G401.6 (cell line): ENCODE results near the gene PHACTR3.

ENCODE experiments used
- FAIRE-seq: peaks from 2 replicates; lab custom pipeline; 2012; peaks lifted over from hg19 to GRCh38; lab: Jason Lieb, UNC

The PHACTR3 gene

DNA sequence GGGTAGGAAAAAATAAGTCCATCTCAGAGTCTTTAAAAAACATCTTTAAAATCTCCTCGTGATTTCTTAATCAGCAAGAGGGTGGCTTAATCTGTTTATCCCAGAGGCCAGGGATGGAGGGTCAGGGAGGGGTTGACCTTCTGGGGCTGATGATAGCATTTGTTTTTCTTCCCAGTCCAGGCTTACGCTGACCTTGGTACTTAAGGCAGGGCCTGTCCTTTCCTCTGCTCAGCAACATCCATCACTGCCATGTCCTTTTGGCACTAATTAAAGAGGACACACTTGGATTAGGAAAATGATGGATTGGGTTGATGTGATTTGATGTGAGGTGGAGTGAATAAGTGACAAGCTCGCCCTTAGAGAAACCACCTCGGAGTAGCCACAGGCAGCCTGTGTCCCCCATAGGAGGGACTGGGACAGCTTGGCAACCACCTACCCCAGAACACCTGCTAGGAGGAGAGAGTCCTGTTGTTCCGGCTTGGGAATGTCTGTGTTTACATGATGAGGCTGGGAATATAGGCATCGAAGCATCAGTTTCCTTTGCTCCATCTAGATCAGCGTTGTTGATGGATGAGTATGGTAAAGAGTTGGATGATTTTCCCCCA, 44.2 kb downstream of the PHACTR3 start:
- FAIRE-seq = no peak

DNA sequence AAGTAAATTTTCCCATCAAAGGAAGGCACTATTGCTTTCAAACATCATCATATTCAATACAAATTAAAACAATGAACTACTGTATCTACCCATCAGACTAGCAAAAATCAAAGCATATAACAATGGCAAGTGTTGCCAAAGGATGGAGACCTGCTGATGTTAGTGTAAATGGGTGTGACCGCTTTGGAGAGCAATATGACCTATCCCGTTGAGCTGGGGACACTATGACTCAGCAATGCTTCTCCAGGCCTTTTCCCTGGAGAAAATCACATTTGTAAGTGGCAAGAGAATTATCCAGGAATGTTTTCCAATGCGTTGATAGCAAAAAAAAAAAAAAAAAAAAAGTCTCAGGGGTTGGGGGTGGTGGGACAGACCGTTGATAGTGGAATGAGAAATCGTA, 46.1 kb downstream of the PHACTR3 start:
- no peak for FAIRE-seq

DNA sequence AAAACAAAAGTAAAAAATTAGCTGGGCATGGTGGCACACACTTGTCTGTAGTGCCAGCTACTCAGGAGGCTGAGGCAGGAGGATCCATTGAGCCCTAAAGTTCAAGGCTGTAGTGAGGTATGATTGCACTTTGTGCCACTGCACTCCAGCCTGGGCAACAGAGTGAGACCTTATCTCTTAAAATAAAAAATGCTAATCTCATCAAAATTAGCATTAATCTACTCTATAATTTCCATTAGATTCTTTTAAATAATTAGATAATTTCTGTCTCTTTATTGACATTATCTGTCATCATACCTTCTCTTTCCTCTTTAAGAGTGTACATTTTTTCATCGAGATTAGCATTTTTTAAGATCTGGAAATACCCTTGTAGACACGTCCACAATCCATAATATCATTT, 48.0 kb downstream of the PHACTR3 start:
- FAIRE-seq = no peak

DNA sequence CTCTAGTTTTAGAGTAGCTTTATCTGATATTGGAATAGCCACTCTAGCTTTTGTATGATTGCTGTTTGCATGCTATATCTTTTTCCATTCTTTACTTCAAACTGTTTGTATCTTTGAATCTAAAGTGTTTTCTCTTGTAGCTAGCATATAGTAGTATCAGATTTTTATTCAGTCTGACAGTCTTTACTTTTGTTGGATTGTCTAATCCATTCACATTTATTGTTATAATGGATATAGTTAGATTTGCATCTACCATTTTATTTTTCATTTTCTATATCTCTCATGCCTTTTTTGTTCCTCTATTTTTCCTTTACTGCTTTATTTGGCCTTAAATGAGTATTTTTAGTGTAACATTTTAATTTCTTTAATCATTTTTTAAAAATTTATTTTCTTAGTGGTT, 52.1 kb downstream of the PHACTR3 start:
- FAIRE-seq = no peak

DNA sequence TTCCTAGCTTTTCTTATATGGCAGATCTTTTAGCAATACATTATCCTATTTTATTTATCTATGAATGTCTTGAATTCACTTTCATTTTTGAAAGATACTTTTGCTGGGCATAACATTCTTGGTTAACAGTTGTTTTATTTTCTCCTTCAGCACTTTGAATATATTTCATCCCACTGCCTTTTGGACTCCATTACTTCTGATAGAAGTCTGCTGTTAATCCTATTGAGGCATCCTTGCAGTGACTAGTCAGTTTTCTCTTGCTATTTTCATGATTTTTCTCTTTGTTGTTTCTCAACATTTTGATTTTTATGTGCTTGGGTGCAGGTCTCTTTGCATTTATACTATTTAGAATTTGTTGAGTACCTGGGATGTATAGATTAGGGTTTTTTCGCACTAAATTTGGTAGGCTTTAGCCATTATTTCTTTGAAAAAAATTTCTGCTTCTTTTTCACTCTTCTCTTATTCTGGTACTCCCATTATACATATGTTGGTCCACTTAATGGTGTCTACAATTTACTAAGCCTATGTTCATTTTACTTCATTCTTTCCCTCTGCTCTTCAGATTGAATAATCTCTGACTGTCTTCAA, 53.2 kb downstream of the PHACTR3 start:
- FAIRE-seq = no peak

DNA sequence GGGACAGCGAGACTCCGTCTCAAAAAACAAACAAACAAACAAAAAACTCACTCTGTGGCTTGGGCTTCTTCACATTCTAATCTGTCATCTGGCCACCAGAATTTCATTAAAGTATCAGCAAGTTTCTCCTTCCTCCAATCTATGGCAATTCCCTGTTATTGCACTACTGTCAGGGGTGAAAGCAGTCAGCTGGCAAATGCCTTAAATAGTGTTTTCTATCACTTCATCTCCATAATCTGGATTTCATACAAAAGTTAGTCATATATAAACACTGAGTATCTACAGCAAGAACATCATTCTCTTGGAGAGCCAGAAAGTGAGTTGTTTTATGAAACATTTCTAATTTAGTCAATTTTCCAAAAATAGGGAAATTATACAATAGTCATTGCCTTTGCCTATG, 56.1 kb downstream of the PHACTR3 start:
- no peak for FAIRE-seq

DNA sequence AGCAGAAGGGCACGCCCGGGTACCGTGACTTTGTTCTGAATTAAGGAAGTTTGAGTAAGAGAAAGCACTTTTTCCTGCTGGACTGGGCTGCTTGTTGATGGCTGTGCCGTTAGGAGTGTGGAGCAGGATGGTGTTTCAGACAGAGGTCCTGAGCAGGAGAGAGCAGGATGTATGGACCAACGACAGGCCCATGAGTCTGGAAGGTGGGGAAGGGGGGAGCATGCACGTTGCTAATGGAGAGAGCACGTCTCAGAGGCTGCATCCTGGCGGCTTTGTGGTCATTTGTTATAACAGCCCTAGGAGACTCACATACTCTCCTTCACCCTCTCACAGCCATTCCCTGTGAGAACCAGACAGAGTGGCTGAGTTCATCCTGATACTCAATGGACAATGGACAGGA, 56.8 kb downstream of the PHACTR3 start:
- no peak for FAIRE-seq

DNA sequence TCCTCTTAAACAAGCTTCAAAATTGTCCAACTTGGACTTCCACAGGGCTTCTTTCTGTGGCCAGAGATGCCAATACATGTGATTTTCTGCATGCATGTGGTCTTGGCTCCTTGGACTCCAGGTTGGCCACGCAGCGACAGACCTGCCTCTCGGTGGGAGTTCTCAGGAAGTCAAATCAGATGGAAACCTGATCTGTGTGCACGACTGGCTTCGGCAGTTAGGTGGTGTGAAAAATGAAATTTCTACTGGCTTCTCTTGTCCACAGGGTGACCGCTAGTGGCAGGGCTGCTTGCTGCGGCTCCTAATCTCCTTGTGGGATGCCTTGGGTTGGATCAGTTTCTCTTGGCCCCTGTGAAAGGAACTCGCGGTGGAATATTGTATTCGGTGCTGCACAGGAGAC, 57.3 kb downstream of the PHACTR3 start:
- no peak for FAIRE-seq

DNA sequence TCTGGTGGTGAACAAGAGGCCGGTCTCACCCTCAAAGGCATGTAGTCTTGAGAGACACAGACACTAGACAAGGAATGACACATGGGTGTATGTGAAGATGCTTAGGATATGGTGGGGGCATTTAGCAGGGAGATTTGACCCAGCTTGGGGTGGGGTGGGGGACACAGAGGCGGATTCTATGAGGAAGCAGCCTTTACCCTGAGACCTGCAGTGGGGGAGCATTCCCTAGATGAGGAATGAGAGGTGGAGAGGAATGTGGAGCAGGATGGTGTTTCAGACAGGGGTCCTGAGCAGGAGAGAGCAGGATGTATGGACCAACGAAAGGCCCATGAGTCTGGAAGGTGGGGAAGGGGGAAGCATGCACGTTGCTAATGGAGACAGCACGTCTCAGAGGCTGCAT, 57.8 kb downstream of the PHACTR3 start:
- no peak for FAIRE-seq

DNA sequence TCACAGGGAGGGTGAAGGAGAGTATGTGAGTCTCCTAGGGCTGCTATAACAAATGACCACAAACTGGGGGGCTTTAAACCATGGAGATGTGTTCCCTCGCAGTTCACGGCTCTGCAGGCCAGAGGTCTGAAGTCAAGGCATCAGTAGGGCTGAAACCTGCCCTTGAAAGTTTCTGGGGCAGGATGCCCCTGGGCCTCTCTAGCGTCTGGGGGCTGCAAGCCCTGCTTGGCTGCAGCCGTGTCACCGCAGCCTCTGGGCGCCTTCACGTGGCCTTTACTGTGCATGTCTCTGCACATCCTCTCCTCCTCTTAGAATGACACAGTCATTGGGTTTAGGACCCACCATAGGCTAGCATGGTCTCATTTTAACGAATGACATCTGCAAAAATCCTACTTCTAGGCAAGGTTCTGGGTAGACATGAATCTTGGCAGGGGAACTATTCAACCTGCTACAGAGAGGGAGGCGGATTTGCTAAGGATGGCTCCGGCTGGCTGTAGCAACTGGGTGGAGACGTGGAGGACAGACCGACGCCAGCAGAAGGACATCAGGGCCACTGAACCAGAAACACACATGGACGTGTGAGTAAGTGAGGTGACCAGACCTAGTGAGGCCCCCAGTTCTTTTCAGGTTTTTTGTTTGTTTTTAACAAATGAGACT, 58.6 kb downstream of the PHACTR3 start:
- FAIRE-seq = no peak

DNA sequence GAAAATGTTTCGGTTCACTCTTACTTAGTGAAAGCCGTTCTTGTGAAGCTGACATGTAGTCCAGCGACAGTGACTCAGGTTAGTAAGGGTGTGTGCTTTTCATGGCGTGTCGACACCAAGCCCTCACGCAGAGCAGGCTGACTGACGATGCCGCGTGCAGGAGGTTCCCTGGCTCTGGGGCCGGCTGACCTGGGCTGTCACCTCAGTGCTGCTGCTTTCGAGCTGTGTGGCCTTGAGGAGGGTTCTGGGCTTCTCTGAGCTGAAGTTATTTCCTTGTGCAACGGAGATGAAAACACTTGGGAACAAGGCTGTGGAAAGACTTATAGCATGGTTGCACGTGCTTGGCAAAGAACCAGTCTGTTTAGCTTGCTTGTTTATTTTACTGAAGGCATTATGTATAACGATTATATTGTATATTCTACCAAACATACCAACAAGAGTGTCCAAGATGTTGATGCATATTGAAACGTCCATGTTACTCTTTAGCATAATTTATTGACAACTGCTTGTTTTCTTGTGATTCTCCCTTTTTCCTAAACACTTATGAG, 59.2 kb downstream of the PHACTR3 start:
- no peak for FAIRE-seq

DNA sequence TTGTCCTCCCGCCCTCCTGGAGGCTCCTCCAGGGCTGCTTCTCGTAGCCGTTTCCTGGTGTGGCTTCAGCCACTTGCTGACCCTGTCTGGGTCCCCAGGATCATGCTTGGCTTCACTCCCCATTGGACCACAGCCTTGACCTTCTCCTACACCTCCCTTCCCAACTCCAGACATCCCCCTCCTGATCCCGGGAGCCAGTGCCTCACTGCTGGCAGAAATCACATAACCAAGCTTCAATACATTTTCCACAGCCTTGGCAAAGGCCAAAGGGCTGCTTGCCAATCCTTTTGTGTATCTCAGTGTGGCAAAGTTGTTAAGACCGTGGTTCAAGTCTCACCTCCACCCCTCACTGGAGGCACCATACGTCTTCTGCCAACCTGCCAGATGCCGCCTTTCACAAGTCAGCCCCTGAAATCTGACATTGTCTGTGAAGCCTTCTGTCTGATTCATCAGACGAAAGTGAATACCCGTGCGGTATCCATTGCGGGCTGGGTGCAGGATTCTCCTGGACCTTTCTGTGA, 60.1 kb downstream of the PHACTR3 start:
- FAIRE-seq = no peak

DNA sequence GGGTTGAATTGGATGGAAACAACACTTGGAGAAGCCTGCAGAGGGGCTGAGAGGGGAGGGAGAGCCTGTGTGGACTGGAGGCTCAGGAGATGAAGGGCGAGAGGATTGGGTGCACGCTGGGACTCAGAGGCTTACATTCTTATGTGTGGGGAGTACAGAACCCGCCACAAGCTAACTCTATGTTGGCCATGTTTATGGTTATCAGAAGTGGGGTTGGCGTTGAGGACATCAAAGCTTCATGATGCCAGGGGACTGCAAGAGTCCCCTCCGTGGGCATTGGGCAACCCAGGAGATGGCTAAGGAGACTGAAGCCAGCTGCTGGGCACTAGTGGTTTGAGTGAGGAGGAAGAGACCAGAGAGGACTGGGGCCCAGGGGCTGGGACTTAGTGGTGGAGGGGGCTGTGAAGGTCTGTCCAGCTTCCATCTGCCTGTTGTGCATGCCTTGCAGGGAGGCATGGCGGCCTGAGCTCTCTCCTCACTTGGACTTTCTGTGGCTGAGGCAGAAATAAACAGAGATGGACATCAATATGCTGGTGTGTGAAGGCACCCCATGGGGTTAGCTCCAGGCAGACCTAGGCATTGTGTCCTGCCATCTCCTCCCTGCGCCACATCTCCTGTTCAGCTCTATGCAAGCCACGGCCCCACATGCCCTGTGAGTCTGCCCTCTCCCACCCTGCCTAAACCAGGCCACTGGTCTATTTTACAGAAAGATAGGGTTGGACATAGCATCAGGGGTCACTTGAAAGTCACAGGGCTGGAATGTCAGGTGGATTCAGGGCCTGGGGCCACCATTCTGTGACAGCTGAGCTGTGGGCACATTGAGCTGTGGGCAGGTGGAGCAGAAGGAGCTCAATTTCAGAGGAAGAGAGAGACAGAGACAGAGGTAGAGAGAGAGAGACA, 61.6 kb downstream of the PHACTR3 start:
- no peak for FAIRE-seq

DNA sequence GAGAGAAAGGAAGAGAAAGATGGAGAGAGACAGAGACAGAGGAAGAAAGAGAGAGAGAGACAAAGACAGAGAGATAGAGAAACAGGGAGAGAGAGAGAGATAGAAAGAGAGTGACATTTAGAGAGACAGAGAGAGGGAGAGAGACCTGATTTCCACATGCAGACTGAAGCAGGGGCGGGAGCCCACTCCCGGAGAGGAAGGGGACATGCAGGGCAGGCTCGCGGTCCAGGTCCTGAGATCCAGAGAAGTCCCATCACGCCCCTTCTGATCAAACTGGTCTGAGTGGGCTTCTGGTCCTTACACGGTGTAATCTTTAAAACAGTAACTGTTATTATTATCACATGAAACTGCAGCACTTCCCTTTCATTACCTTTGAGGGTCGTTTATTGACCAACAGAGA, 62.2 kb downstream of the PHACTR3 start:
- FAIRE-seq = no peak

DNA sequence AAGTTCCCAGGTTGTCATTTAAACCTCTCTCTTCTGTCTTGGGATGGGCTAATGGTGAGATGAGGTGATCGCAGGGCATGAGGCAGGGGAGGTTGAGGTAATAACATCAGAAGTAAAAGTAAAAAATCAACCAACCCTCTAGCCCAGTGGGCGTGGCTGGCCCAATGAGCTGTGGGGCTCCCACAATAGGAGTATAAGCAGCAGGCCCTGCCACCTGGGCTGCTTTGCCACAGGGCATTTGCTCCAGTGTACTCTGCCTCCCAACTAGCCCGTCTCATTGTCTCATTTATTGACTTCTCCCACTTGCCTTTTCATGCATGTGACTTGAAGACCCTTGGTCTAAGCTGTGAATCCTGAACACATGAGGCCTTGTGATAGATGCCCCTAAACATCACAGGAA, 62.8 kb downstream of the PHACTR3 start:
- no peak for FAIRE-seq

DNA sequence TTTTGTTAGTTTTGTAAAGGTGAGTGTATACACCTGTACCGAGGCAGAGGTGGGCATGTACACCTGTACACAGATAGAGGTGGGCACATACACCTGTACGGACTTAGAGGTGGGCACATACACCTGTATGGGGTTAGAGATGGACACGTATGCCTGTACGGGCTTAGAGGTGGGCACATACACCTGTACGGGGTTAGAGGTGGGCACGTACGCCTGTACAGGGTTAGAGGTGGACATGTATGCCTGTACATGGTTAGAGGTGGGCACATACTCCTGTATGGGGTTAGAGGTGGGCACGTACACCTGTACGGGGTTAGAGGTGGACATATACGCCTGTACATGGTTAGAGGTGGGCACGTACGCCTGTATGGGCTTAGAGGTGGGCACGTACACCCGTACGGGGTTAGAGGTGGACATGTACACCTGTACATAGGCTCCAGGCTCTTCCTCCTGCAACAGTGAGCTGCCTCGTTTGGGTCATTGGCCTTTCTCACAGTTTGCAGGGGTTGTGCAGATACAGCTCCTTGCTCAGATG, 63.7 kb downstream of the PHACTR3 start:
- FAIRE-seq = no peak

DNA sequence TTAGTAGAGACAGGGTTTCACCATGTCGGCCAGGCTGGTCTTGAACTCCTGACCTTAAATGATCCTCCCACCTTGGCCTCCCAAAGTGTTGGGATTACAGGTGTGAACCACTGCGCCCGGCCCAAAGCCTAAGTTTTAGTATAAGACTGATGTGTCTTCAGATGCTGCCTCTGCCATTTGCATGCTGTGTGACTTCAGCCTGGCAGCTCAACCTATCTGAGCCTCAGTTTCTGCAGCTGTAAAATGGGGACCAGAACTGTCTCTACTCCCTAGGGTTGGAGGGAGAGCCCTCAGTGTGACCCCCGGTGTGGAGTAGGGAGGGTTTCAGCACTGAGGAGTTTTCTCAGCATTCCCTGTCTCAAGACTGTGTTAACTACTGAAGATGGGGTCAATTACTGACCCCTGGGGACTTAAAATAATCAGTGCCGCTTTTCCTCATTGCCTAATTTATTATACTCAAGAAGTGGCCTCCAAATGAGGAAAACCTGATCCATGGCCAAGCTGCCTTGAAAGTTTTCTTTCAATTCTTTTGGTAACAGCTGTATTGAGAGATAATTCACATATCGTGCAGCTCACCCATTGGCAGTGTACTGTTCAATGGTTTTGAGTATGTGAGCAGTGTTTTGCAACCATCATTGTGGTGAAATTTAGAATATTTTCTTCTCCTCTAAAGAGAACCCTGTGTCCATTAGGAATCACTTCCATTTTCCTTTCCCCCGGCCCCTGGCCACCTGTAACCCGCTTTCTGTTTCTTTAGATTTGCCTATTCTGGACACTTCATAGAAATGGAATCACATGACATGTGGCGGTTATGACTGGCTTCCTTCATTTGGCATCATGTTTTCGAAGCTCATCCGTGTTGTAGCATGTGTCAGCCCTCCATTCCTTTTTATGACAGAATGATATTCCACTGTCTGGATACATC, 64.8 kb downstream of the PHACTR3 start:
- no peak for FAIRE-seq

DNA sequence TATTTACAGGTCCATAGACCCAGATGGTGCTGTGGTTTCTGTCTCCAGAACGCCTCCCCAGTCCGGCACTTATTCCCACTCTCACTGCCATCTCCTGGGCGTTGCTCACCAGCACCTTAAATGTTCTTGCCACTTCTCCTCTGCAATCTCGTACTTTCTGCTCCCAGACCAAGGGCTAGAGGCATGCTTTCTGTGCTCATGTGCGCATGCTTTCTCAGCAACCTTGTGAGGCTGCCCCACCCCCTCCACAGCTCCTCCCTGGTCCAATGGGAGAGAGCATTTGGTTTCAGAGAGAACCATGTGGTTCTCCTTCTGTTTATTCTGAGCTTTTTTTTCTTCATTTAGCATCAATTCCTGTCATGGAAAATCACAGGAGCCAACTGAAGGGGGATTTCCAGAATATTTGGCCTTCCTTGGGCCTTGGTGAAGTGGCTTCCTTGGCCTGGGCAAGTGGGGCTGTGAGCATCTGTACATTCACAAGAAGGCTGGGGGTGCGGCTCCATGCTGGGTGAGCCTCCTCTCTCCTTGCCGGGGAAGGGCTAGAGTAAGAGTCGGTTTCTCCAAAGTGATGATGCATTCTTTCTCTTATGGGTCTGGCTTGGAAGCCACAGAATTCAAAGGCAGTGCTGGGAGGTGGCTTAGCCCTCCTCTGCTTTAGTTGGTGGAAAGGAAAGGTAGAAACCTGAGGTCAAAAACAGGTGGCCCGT, 66.6 kb downstream of the PHACTR3 start:
- FAIRE-seq = no peak

DNA sequence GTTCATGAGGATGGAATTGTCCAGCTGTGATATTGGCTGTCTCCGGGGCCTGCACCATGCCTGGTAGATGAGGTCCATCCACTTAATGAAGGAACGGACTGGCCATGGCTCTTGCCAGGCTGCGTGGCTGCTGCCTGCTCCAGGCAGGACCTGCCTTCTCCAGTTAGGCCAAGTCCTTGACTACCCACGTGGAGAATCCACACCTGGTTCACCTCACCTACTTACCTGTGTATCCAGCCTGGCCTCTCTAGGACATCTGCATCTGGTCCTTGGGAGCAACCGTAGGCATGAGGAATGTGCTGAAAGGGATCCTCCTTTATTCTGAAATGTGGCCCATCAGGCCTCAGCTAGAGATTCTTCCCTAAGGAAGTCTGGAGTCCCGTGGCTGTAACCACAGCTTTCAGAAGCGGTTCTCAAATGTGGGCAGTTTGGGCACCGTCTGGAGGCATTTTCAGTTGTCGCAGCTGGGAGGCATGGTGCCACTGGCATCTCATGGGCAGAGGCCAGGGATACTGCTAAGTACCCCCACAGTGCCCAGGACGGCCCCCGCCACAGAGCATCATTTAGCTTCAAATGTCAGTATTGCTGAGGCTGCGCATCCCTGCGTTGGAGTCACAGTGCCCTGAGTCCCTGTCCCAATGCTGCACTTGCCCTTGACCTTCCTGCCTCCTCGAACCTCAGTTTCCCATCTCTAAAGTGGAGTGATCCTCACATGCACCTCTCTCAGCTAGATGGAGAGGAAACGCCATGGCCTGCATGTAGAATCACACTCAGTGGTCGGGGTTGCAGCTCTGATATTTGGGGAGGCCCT, 67.5 kb downstream of the PHACTR3 start:
- FAIRE-seq = no peak

DNA sequence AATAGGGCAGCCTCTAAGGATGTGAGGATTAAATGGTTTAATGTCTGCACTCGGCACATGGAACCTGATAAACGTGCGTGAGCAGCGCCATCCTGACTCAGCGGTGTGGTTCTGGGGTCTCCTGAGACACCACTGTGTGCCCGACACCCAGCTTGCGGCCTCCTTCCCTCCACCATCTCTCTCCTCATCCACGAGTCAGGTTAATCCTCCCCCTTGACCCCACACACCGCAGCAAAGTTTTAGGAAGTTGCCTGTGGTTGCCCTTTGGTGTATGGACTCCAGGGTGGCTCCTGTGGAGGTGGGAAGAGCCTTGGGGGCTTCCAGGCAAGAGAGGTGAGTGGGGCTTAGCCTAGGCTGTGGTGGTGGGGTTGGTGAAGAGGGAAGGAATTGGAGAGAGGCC, 68.2 kb downstream of the PHACTR3 start:
- FAIRE-seq = no peak
